Measurements from ENCODE around the gene TUBB6. TPM values are rescaled to one million over a fixed set of nuclear protein-coding genes. Genes with fewer than 3 reads are reported as not detected.

Gene TUBB6
- total and polyA plus RNA-seq, 2 donors (not counting 1 experiment from before 2014, with no cell fraction given), result 30.4 to 58.7 TPM

DNA sequence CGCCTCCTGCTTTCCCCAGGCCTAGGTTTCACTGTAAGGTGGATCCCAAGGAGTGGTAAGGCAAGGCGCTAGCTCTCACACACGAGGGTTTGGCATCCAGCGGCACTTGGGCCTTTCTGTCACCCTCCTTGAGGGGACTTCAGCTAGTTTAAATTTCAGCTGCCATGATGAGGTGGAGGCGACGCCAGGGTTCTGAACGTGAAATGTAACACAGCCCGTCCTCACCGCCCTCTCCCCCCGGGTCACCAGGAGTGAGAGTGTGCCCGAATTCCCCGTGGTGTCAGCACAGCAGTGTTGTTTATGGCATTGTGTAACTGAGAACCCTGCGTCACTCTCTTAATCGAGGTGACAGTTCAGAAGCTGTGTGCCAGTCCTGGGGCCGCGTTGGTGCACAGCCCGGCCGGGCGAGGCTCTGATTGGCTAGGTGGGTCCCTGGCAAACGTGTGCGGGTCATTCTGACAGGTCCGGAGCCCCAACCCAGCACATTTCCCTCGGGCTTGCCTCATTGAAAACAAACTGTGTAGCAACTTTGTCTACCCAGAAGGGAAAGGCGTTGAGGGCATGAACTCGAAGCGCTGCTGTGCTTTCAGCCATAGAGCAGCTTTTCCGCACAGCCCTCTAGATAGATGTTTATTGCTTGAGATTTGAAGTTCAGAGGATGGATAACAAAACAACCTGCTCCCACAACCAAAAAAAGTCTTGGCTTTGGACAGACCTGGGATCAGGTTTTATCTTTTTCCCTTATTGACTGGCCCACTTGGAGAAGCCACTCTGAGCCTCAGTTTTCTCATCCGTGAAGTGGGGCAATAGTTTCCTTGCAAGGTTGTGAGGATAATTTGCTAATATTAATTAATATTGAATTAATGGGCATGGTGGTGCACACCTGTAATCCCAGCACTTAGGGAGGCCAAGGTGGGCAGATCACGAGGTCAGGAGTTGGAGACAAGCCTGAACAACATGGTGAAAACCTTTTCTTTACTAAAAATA, 49.0 kb upstream of the TUBB6 start:
- ChIA-PET CTCF (interaction anchor here (1.1 kb wide), 1 partner anchor 14 kb away, joined by 4 read pairs; no protein-coding TSS in a partner anchor), POLR2A (no interaction called here)
- Mint-ChIP-seq H3K27me3 (peaks cover 47% of the 10 kb centered on the region), H3K4me1 (no peaks in the 10 kb centered on the region), H3K4me3 (no peak overlapping the region), H3K9me3 (ENCODE audit: insufficient read depth) (no peaks in the 10 kb centered on the region), H3K27ac (no peak overlapping the region)
- Histone ChIP-seq H3K4me2 (replicated peaks; ENCODE audit: low read depth, low read length, poor library complexity, severe bottlenecking) (no peak overlapping the region), H3K36me3 (replicated peaks in 1 of 2; ENCODE audit: control extremely low read depth in 1 of 2, control insufficient read depth in 1 of 2, extremely low read depth in 1 of 2, insufficient read depth in 2 of 2, low read length in 1 of 2) (no peaks in the 10 kb centered on the region), H3K4me3 (ENCODE audit: control extremely low read depth in 1 of 5, extremely low read depth in 1 of 5, insufficient read depth in 1 of 5, low read depth in 2 of 5, low read length in 4 of 5) (no peak overlapping the region), H3K27me3 (replicated peaks in 1 of 4; ENCODE audit: control extremely low read depth in 1 of 4, control insufficient read depth in 3 of 4, insufficient read depth in 4 of 4, low read length in 3 of 4) (peaks cover 0 to 24% (median 5%) of the 10 kb centered on the region in 4 experiments), H3K9ac (ENCODE audit: low read length) (no peak overlapping the region), H3K27ac (ENCODE audit: low read length in 2 of 2) (no peak overlapping the region), H3K4me1 (ENCODE audit: control insufficient read depth in 2 of 2, insufficient read depth in 2 of 2, low read length in 2 of 2) (peaks cover 0 to under 1% of the 10 kb centered on the region in 2 donors), H3K9me3 (ENCODE audit: control extremely low read depth in 1 of 3, control insufficient read depth in 2 of 3, insufficient read depth in 1 of 3, low read length in 2 of 3) (no peaks in the 10 kb centered on the region), H2AFZ (ENCODE audit: insufficient read depth, low read depth, low read length, poor library complexity, severe bottlenecking) (no peak overlapping the region), H3K79me2 (ENCODE audit: control insufficient read depth, insufficient read depth, low read length) (no peaks in the 10 kb centered on the region), H4K20me1 (ENCODE audit: control insufficient read depth, insufficient read depth, low read length, poor library complexity, severe bottlenecking) (no peaks in the 10 kb centered on the region)
- intact Hi-C loops (cut with micrococcal nuclease), result no loop called here
- no peak for ATAC-seq (ENCODE audit: low read depth)
- WGBS (ENCODE audit: insufficient coverage), result 90% methylated on average over 25 of the region's 29 CpGs
- no peak for DNase-seq
- no peak for TF ChIP-seq EZH2 (IDR thresholded peaks at IDR 0.05; ENCODE audit: borderline replicate concordance, insufficient read depth, low read depth, low read length, poor library complexity, severe bottlenecking)
- TF ChIP-seq, protein P1, sequence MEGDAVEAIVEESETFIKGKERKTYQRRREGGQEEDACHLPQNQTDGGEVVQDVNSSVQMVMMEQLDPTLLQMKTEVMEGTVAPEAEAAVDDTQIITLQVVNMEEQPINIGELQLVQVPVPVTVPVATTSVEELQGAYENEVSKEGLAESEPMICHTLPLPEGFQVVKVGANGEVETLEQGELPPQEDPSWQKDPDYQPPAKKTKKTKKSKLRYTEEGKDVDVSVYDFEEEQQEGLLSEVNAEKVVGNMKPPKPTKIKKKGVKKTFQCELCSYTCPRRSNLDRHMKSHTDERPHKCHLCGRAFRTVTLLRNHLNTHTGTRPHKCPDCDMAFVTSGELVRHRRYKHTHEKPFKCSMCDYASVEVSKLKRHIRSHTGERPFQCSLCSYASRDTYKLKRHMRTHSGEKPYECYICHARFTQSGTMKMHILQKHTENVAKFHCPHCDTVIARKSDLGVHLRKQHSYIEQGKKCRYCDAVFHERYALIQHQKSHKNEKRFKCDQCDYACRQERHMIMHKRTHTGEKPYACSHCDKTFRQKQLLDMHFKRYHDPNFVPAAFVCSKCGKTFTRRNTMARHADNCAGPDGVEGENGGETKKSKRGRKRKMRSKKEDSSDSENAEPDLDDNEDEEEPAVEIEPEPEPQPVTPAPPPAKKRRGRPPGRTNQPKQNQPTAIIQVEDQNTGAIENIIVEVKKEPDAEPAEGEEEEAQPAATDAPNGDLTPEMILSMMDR (IDR thresholded peaks at IDR 0.05), result no peak

DNA sequence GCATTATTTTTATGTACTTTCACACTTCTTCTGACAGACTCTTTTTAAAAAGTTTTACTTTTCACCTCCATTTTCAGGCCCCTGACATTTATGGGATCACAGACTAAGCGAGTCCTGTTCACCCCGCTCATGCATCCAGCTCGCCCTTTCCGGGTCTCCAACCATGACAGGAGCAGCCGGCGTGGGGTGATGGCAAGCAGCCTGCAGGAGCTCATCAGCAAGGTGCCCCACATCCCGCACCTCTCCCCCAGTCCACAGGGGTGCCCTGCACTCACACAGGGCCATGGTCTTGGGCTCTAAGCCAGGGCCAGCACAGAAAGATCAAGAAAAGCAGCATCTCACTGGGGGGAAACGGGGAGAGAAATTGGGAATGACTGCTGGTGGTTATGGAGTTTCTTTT, 45.3 kb upstream of the TUBB6 start:
- 90% methylated on average over 6 of the region's 8 CpGs for WGBS (ENCODE audit: insufficient coverage)
- H3K9me3 Mint-ChIP-seq (ENCODE audit: insufficient read depth), result no peaks in the 10 kb centered on the region

More for the DNA sequence above, 45.3 kb upstream of the TUBB6 start:
- Mint-ChIP-seq H3K27me3 (peaks cover 17% of the 10 kb centered on the region), H3K4me3 (no peak overlapping the region), H3K27ac (no peak overlapping the region), H3K4me1 (no peaks in the 10 kb centered on the region)
- TF ChIP-seq, protein P1 (IDR thresholded peaks at IDR 0.05), result no peak
- TF ChIP-seq EZH2 (IDR thresholded peaks at IDR 0.05; ENCODE audit: borderline replicate concordance, insufficient read depth, low read depth, low read length, poor library complexity, severe bottlenecking), result no peak
- DNase-seq, result no peak
- H4K20me1 ChIP-seq (ENCODE audit: control insufficient read depth, insufficient read depth, low read length, poor library complexity, severe bottlenecking), result no peaks in the 10 kb centered on the region
- ATAC-seq (ENCODE audit: low read depth), result no peak
- H3K79me2 ChIP-seq (ENCODE audit: control insufficient read depth, insufficient read depth, low read length), result no peaks in the 10 kb centered on the region
- CTCF ChIA-PET, result no interaction called here
- H3K4me1 ChIP-seq (ENCODE audit: control insufficient read depth in 2 of 2, insufficient read depth in 2 of 2, low read length in 2 of 2), result no peaks in the 10 kb centered on the region
- H3K27ac ChIP-seq (ENCODE audit: low read length in 2 of 2), result no peak overlapping the region
- POLR2A ChIA-PET, result no interaction called here
- H3K27me3 ChIP-seq (replicated peaks in 1 of 4; ENCODE audit: control extremely low read depth in 1 of 4, control insufficient read depth in 3 of 4, insufficient read depth in 4 of 4, low read length in 3 of 4), result peaks cover 0 to 5% (median under 1%) of the 10 kb centered on the region in 4 experiments
- no peak overlapping the region for H3K9ac ChIP-seq (ENCODE audit: low read length)
- H3K36me3 ChIP-seq (replicated peaks in 1 of 2; ENCODE audit: control extremely low read depth in 1 of 2, control insufficient read depth in 1 of 2, extremely low read depth in 1 of 2, insufficient read depth in 2 of 2, low read length in 1 of 2), result no peaks in the 10 kb centered on the region
- intact Hi-C loops (cut with micrococcal nuclease), result no loop called here
- no peaks in the 10 kb centered on the region for H3K9me3 ChIP-seq (ENCODE audit: control extremely low read depth in 1 of 3, control insufficient read depth in 2 of 3, insufficient read depth in 1 of 3, low read length in 2 of 3)
- H2AFZ ChIP-seq (ENCODE audit: insufficient read depth, low read depth, low read length, poor library complexity, severe bottlenecking), result no peak overlapping the region
- no peak overlapping the region for H3K4me2 ChIP-seq (replicated peaks; ENCODE audit: low read depth, low read length, poor library complexity, severe bottlenecking)
- H3K4me3 ChIP-seq (ENCODE audit: control extremely low read depth in 1 of 5, extremely low read depth in 1 of 5, insufficient read depth in 1 of 5, low read depth in 2 of 5, low read length in 4 of 5), result no peak overlapping the region
